GM21526 (cell line): ENCODE measurements around the gene PDE4B.
A peak's percentile ranks its signal among the peaks of the same experiment; 100 is the strongest.

Experiments used
- ATAC-seq: cut with Tn5 transposase; IDR thresholded peaks from one replicate; pipeline ENCODE4 v1.9.1; 2021; ENCODE audit warnings: moderate library complexity; ENCODE audit not compliant: unreplicated experiment, low FRiP score

Gene PDE4B

GRCh38 chr1:66168467-66168887 is 375.8 kb downstream of the PDE4B start:
- ATAC-seq = peak; percentile 47

GRCh38 chr1:66168948-66169671 is 376.4 kb downstream of the PDE4B start:
- ATAC-seq = peak; percentile 21

- no peak for ATAC-seq
Measured at GRCh38 chr1:66172272-66172671, 379.6 kb downstream of the PDE4B start.

GRCh38 chr1:66175098-66175497 is 382.4 kb downstream of the PDE4B start:
- ATAC-seq = no peak

GRCh38 chr1:66175581-66175980 is 382.9 kb downstream of the PDE4B start:
- ATAC-seq = no peak

GRCh38 chr1:66176012-66176715 is 383.5 kb downstream of the PDE4B start:
- ATAC-seq = no peak

- ATAC-seq = no peak
Measured at GRCh38 chr1:66176832-66177231, 384.1 kb downstream of the PDE4B start.

GRCh38 chr1:66177510-66177909 is 384.8 kb downstream of the PDE4B start:
- no peak for ATAC-seq

- no peak for ATAC-seq
Measured at GRCh38 chr1:66182026-66182425, 389.3 kb downstream of the PDE4B start.

GRCh38 chr1:66182551-66183178 is 390.0 kb downstream of the PDE4B start:
- no peak for ATAC-seq

GRCh38 chr1:66183400-66183799 is 390.7 kb downstream of the PDE4B start:
- ATAC-seq = no peak

- no peak for ATAC-seq
Measured at GRCh38 chr1:66197120-66197519, 404.4 kb downstream of the PDE4B start.

- ATAC-seq = no peak
Measured at GRCh38 chr1:66197785-66198184, 405.1 kb downstream of the PDE4B start.

- ATAC-seq = no peak
Measured at GRCh38 chr1:66206563-66207144, 414.0 kb downstream of the PDE4B start.

- ATAC-seq = no peak
Measured at GRCh38 chr1:66207484-66207883, 414.8 kb downstream of the PDE4B start.

GRCh38 chr1:66208632-66209031 is 415.9 kb downstream of the PDE4B start:
- no peak for ATAC-seq

- no peak for ATAC-seq
Measured at GRCh38 chr1:66210635-66211244, 418.0 kb downstream of the PDE4B start.

- ATAC-seq = no peak
Measured at GRCh38 chr1:66211521-66211920, 418.8 kb downstream of the PDE4B start.

GRCh38 chr1:66213491-66213890 is 420.8 kb downstream of the PDE4B start:
- ATAC-seq = no peak

GRCh38 chr1:66214901-66215300 is 422.2 kb downstream of the PDE4B start:
- ATAC-seq = peak; percentile 54

GRCh38 chr1:66217021-66217420 is 424.3 kb downstream of the PDE4B start:
- no peak for ATAC-seq
